HEK293 (cell line): ENCODE data around the gene TPO.

Source experiments
- CTCF ChIA-PET: fragments of 350-600 bp; formaldehyde crosslinking; extraction: SDS; loops from one replicate; lab custom pipeline; 2021; ENCODE audit warnings: antibody characterized with exemption; lab: Yijun Ruan, JAX
- POLR2A ChIA-PET: fragments of 300-600 bp; formaldehyde crosslinking; extraction: SDS; loops from one replicate; lab custom pipeline; 2020; ENCODE audit warnings: antibody characterized with exemption, inconsistent platforms; lab: Yijun Ruan, JAX
- H3K27ac ChIP-seq: fragments of 200-500 bp; sonication (Bioruptor generic); 2 replicates; pipeline ENCODE4 v1.5.1; 2014; ENCODE audit warnings: low read depth, low read length, control low read depth, inconsistent platforms; ENCODE audit errors: extremely low read depth
- H3K36me3 ChIP-seq, 2 experiments: fragments of 200-500 bp in 1 of 2; sonication (Bioruptor generic) in 1 of 2; 1 replicate in 1 of 2; 2 replicates in 1 of 2; pipeline ENCODE4 v1.5.1; 2014 to 2017; ENCODE audit warnings: inconsistent platforms in 2 of 2, low read length in 2 of 2; ENCODE audit not compliant: control insufficient read depth in 2 of 2, insufficient read depth in 1 of 2
- H3K4me1 ChIP-seq: fragments of 200-500 bp; sonication (Bioruptor generic); 2 replicates; pipeline ENCODE4 v1.5.1; 2014; ENCODE audit warnings: mild to moderate bottlenecking, low read length, inconsistent platforms; ENCODE audit not compliant: control insufficient read depth, insufficient read depth
- H3K4me3 ChIP-seq: 2 replicates; pipeline ENCODE4 v1.5.1; 2011; ENCODE audit warnings: low read depth, mild to moderate bottlenecking, control low read depth, low read length, moderate library complexity
- H3K9me3 ChIP-seq: fragments of 200-500 bp; sonication (Bioruptor generic); 2 replicates; pipeline ENCODE4 v1.5.1; 2014; ENCODE audit warnings: low read depth, low read length, inconsistent platforms; ENCODE audit not compliant: control insufficient read depth, insufficient read depth
- ELK4 ChIP-seq: IDR thresholded peaks from 2 replicates; pipeline ENCODE4 v1.6.1; 2011; ENCODE audit warnings: mild to moderate bottlenecking, low read depth, low read length, borderline replicate concordance
- GFI1B ChIP-seq: fragments of 450-650 bp; formaldehyde crosslinking; IDR thresholded peaks from 2 replicates; pipeline ENCODE4 v1.5.1; 2016; ENCODE audit warnings: missing biosample characterization, missing genetic modification characterization
- HOXC10 ChIP-seq: sonication (generic); formaldehyde crosslinking; IDR thresholded peaks from 2 replicates; pipeline ENCODE4 v1.8.1; 2023; ENCODE audit warnings: mild to moderate bottlenecking, missing genetic modification reagents
- KLF16 ChIP-seq: fragments of 450-650 bp; formaldehyde crosslinking; IDR thresholded peaks from 2 replicates; pipeline ENCODE4 v1.5.1; 2017; ENCODE audit warnings: missing biosample characterization, missing genetic modification characterization
- MEIS1 ChIP-seq: sonication (generic); formaldehyde crosslinking; IDR thresholded peaks from 2 replicates; pipeline ENCODE4 v1.8.1; 2022; ENCODE audit warnings: missing genetic modification reagents, mild to moderate bottlenecking, borderline replicate concordance
- OVOL3 ChIP-seq: fragments of 450-650 bp; formaldehyde crosslinking; IDR thresholded peaks from 2 replicates; pipeline ENCODE4 v1.5.1; 2016; ENCODE audit warnings: missing biosample characterization, missing genetic modification characterization
- PRDM2 ChIP-seq: fragments of 450-650 bp; formaldehyde crosslinking; IDR thresholded peaks from 2 replicates; pipeline ENCODE4 v1.5.1; 2016; ENCODE audit warnings: missing biosample characterization, missing genetic modification characterization, borderline replicate concordance
- TRIM28 ChIP-seq: IDR thresholded peaks from 2 replicates; pipeline ENCODE4 v1.6.1; 2011; ENCODE audit warnings: low read length, control low read depth, borderline replicate concordance
- ZBTB8A ChIP-seq: fragments of 450-650 bp; formaldehyde crosslinking; IDR thresholded peaks from 2 replicates; pipeline ENCODE4 v1.5.1; 2016; ENCODE audit warnings: missing biosample characterization, missing genetic modification characterization
- ZFP3 ChIP-seq: fragments of 450-650 bp; formaldehyde crosslinking; IDR thresholded peaks from 2 replicates; pipeline ENCODE4 v1.5.1; 2016; ENCODE audit warnings: low read depth, missing biosample characterization, missing genetic modification characterization
- ZFP69B ChIP-seq: fragments of 450-650 bp; formaldehyde crosslinking; IDR thresholded peaks from 2 replicates; pipeline ENCODE4 v1.5.1; 2016; ENCODE audit warnings: missing biosample characterization, missing genetic modification characterization
- ZNF140 ChIP-seq: fragments of 450-650 bp; formaldehyde crosslinking; IDR thresholded peaks from 2 replicates; pipeline ENCODE4 v1.5.1; 2016; ENCODE audit warnings: missing biosample characterization, missing genetic modification characterization
- ZNF148 ChIP-seq: fragments of 450-650 bp; formaldehyde crosslinking; IDR thresholded peaks from 2 replicates; pipeline ENCODE4 v1.5.0; 2017; ENCODE audit warnings: missing biosample characterization, missing genetic modification characterization, borderline replicate concordance
- ZNF23 ChIP-seq: fragments of 450-650 bp; formaldehyde crosslinking; IDR thresholded peaks from 2 replicates; pipeline ENCODE4 v1.5.1; 2016; ENCODE audit warnings: missing biosample characterization, missing genetic modification characterization, borderline replicate concordance
- ZNF416 ChIP-seq: fragments of 450-650 bp; formaldehyde crosslinking; IDR thresholded peaks from 2 replicates; pipeline ENCODE4 v1.5.1; 2016; ENCODE audit warnings: missing biosample characterization, missing genetic modification characterization
- ZNF473 ChIP-seq: fragments of 450-650 bp; formaldehyde crosslinking; IDR thresholded peaks from 2 replicates; pipeline ENCODE4 v1.5.1; 2017; ENCODE audit warnings: missing biosample characterization, missing genetic modification characterization
- ZNF677 ChIP-seq: fragments of 450-650 bp; IDR thresholded peaks from 2 replicates; pipeline ENCODE4 v1.5.0; 2018; ENCODE audit warnings: missing biosample characterization, mild to moderate bottlenecking, missing genetic modification characterization, moderate library complexity
- ZNF747 ChIP-seq: fragments of 450-650 bp; formaldehyde crosslinking; IDR thresholded peaks from 2 replicates; pipeline ENCODE4 v1.5.1; 2016; ENCODE audit warnings: missing biosample characterization, missing genetic modification characterization
- ZNF785 ChIP-seq: fragments of 450-650 bp; formaldehyde crosslinking; IDR thresholded peaks from 2 replicates; pipeline ENCODE4 v1.5.1; 2016; ENCODE audit warnings: missing biosample characterization, missing genetic modification characterization
- ZSCAN4 ChIP-seq: fragments of 450-650 bp; formaldehyde crosslinking; IDR thresholded peaks from 2 replicates; pipeline ENCODE4 v1.5.1; 2017; ENCODE audit warnings: missing biosample characterization, missing genetic modification characterization

Gene TPO

GRCh38 chr2:1394709-1395408 is 18.4 kb upstream of the TPO start:
- CTCF ChIA-PET, result no interaction called here
- no peak overlapping the region for H3K27ac ChIP-seq
- no peak for TF ChIP-seq HOXC10 (CRISPR knock-in tag)
- no peak for TF ChIP-seq ZNF785 (tag by site-specific recombination)
- no peak for TF ChIP-seq ELK4
- TF ChIP-seq GFI1B (tag by site-specific recombination), result no peak
- no peak for TF ChIP-seq ZFP3 (tag by site-specific recombination)
- no peak for TF ChIP-seq ZNF23 (tag by site-specific recombination)
- TF ChIP-seq OVOL3 (tag by site-specific recombination), result no peak
- TF ChIP-seq KLF16 (tag by site-specific recombination), result no peak
- TF ChIP-seq MEIS1, result no peak

GRCh38 chr2:1397350-1397749 is 15.9 kb upstream of the TPO start:
- no peak overlapping the region for H3K4me3 ChIP-seq
- no peaks in the 10 kb centered on the region for H3K36me3 ChIP-seq
- no peak for TF ChIP-seq ZNF747
- no peaks in the 10 kb centered on the region for H3K9me3 ChIP-seq
- ChIA-PET POLR2A (no interaction called here), CTCF (no interaction called here)
- no peaks in the 10 kb centered on the region for H3K4me1 ChIP-seq
- no peak overlapping the region for H3K27ac ChIP-seq

More at GRCh38 chr2:1394709-1395408, 18.4 kb upstream of the TPO start:
- Histone ChIP-seq H3K9me3 (no peaks in the 10 kb centered on the region), H3K4me3 (no peak overlapping the region), H3K36me3 (no peaks in the 10 kb centered on the region), H3K4me1 (no peaks in the 10 kb centered on the region)
- POLR2A ChIA-PET, result no interaction called here

GRCh38 chr2:1398191-1398590 is 15.1 kb upstream of the TPO start:
- no peaks in the 10 kb centered on the region for H3K9me3 ChIP-seq
- H3K4me1 ChIP-seq, result no peaks in the 10 kb centered on the region
- no peaks in the 10 kb centered on the region for H3K36me3 ChIP-seq
- ChIA-PET POLR2A (no interaction called here), CTCF (interaction anchor here (0.6 kb wide), 1 partner anchor 72 kb away, joined by 3 read pairs; no protein-coding TSS in a partner anchor)
- no peak overlapping the region for H3K4me3 ChIP-seq
- H3K27ac ChIP-seq, result no peak overlapping the region
- no peak for TF ChIP-seq PRDM2 (tag by site-specific recombination)
- no peak for TF ChIP-seq ZNF677
- TF ChIP-seq ZNF416 (tag by site-specific recombination), result no peak
- TF ChIP-seq ZNF473, result no peak
- TF ChIP-seq ZSCAN4 (tag by site-specific recombination), result no peak
- TF ChIP-seq ZFP69B (tag by site-specific recombination), result no peak
- no peak for TF ChIP-seq ZNF148
- no peak for TF ChIP-seq ZNF140 (tag by site-specific recombination)
- TF ChIP-seq ZBTB8A (tag by site-specific recombination), result no peak
- TF ChIP-seq TRIM28, result no peak
